Fibroblast of gingiva (primary cell): ENCODE results near the gene MRGPRD.

Experiments used
- DNase-seq: peaks from one replicate; pipeline ENCODE4 v3.0.0-alpha.2; 2011; ENCODE audit warnings: low read depth

Gene MRGPRD

GRCh38 chr11:68930991-68931855 lies 49.6 kb downstream of the MRGPRD start:
- no peak for DNase-seq
